ENCODE data around the gene SYNC. TPM values are rescaled to one million over a fixed set of nuclear protein-coding genes. Genes with fewer than 3 reads are reported as not detected.
"Not testable (repeated sequence)": the region's sequence is repeated elsewhere in the genome, so short reads cannot be mapped to it uniquely, and the experiment has no call there.

Gene SYNC
- polyA plus RNA-seq, 3 donors, result 1.3 to 1.9 (median 1.7) TPM

- DNase-seq, result no peak
Measured at GRCh38 chr1:32695098-32695904, 7.3 kb downstream of the SYNC start.

GRCh38 chr1:32693455-32694174, 9.0 kb downstream of the SYNC start:
- DNase-seq, result no peak

- DNase-seq, result no peak
Measured at GRCh38 chr1:32686387-32686786, 16.2 kb downstream of the SYNC start.

GRCh38 chr1:32685498-32685897, 17.1 kb downstream of the SYNC start:
- DNase-seq, result no peak

- peak; percentile 52 for DNase-seq
Measured at GRCh38 chr1:32684167-32684811, 18.3 kb downstream of the SYNC start.

- no peak for DNase-seq
Measured at GRCh38 chr1:32683397-32683796, 19.2 kb downstream of the SYNC start.

GRCh38 chr1:32681999-32682398, 20.6 kb downstream of the SYNC start:
- no peak for DNase-seq

GRCh38 chr1:32681509-32681908, 21.1 kb downstream of the SYNC start:
- DNase-seq, result no peak

- no peak for DNase-seq
Measured at GRCh38 chr1:32680642-32681041, 21.9 kb downstream of the SYNC start.

GRCh38 chr1:32679993-32680392, 22.6 kb downstream of the SYNC start:
- not testable (repeated sequence) for DNase-seq

GRCh38 chr1:32676945-32677344, 25.6 kb downstream of the SYNC start:
- no peak for DNase-seq

GRCh38 chr1:32668716-32669115, 33.9 kb downstream of the SYNC start:
- DNase-seq, result not testable (repeated sequence)

GRCh38 chr1:32666901-32667566, 35.5 kb downstream of the SYNC start:
- no peak for DNase-seq

GRCh38 chr1:32665915-32666314, 36.7 kb downstream of the SYNC start:
- no peak for DNase-seq

GRCh38 chr1:32659581-32659980, 43.0 kb downstream of the SYNC start:
- no peak for DNase-seq

- DNase-seq, result no peak
Measured at GRCh38 chr1:32652244-32652962, 50.2 kb downstream of the SYNC start.

- no peak for DNase-seq
Measured at GRCh38 chr1:32651461-32652073, 51.0 kb downstream of the SYNC start.

- DNase-seq, result peak; percentile 98
Measured at GRCh38 chr1:32650752-32651460, 51.7 kb downstream of the SYNC start, which contains the start of gene RBBP4. Gene RBBP4 (plus strand): TSS chr1:32651208. CDS start chr1:32651307, 99 bp downstream.

- peak; percentile 93 for DNase-seq
Measured at GRCh38 chr1:32650248-32650751, 52.3 kb downstream of the SYNC start, which contains the start of gene ZBTB8OS. Gene ZBTB8OS (minus strand): TSS chr1:32650550. CDS start chr1:32650529, 21 bp downstream.
